HepG2 (cell line): Measurements from ENCODE around the gene KLHDC4. TPM values are rescaled to one million over a fixed set of nuclear protein-coding genes. Genes with fewer than 3 reads are reported as not detected.
A peak's percentile ranks its signal among the peaks of the same experiment; 100 is the strongest.

Source experiments
- CEBPB ChIP-seq: IDR thresholded peaks from 2 replicates; pipeline ENCODE4 v1.6.1; 2011; ENCODE audit warnings: low read depth, low read length, improper control_type of control experiment, borderline replicate concordance
- CENPT ChIP-seq: sonication (generic); formaldehyde crosslinking; IDR thresholded peaks from 2 replicates; pipeline ENCODE4 v1.8.0; 2022; ENCODE audit warnings: low read depth, mild to moderate bottlenecking, moderate library complexity, missing genetic modification reagents
- EHMT2 ChIP-seq: fragments of 200-600 bp; sonication (generic); IDR thresholded peaks from 2 replicates; pipeline ENCODE4 v1.7.0; 2017; ENCODE audit warnings: antibody characterized with exemption, low read depth, low read length, borderline replicate concordance
- GTF2F1 ChIP-seq: fragments of 150-350 bp; IDR thresholded peaks from 2 replicates; pipeline ENCODE4 v1.6.1; 2014; ENCODE audit warnings: low read length
- HMGA1 ChIP-seq: sonication (generic); formaldehyde crosslinking; conservative IDR thresholded peaks from 2 replicates; pipeline ENCODE4 v1.4.0; 2020; ENCODE audit warnings: missing genetic modification reagents
- NFAT5 ChIP-seq: sonication (generic); formaldehyde crosslinking; IDR thresholded peaks from 2 replicates; pipeline ENCODE4 v1.4.0; 2020; ENCODE audit warnings: missing genetic modification reagents
- RERE ChIP-seq: IDR thresholded peaks from 2 replicates; pipeline ENCODE4 v1.6.1; 2016; ENCODE audit warnings: low read depth, missing genetic modification reagents, missing compliant biosample characterization
- SOX13 ChIP-seq, 3 experiments: fragments of 450-650 bp in 1 of 3; sonication (generic) in 1 of 3; formaldehyde crosslinking in 1 of 3; IDR thresholded peaks in 2 of 3; conservative IDR thresholded peaks in 1 of 3; 2 replicates each; pipeline versions ENCODE4 v1.5.0 to v1.6.1; 2016 to 2020; ENCODE audit warnings: antibody characterized with exemption in 1 of 3, mild to moderate bottlenecking in 1 of 3, missing compliant biosample characterization in 1 of 3, missing genetic modification reagents in 1 of 3, moderate library complexity in 1 of 3
- SP4 ChIP-seq: sonication (generic); formaldehyde crosslinking; IDR thresholded peaks from 2 replicates; pipeline ENCODE4 v1.8.1; 2023; ENCODE audit warnings: mild to moderate bottlenecking, missing genetic modification reagents
- TGIF2 ChIP-seq: IDR thresholded peaks from 2 replicates; pipeline ENCODE4 v1.6.1; 2016; ENCODE audit warnings: control low read depth, missing compliant biosample characterization
- ZBTB3 ChIP-seq: sonication (generic); formaldehyde crosslinking; IDR thresholded peaks from 2 replicates; pipeline ENCODE4 v1.4.0; 2020; ENCODE audit warnings: low read depth, mild to moderate bottlenecking, moderate library complexity, missing genetic modification reagents, borderline replicate concordance
- ZBTB7A ChIP-seq: sonication (generic); formaldehyde crosslinking; IDR thresholded peaks from 2 replicates; pipeline ENCODE4 v1.8.0; 2022; ENCODE audit warnings: mild to moderate bottlenecking, missing genetic modification reagents
- ZC3H13 ChIP-seq: sonication (generic); formaldehyde crosslinking; IDR thresholded peaks from 2 replicates; pipeline ENCODE4 v1.8.1; 2023; ENCODE audit warnings: mild to moderate bottlenecking, missing genetic modification reagents, moderate library complexity
- ZNF205 ChIP-seq: IDR thresholded peaks from 2 replicates; pipeline ENCODE4 v1.6.1; 2018; ENCODE audit warnings: missing biosample characterization, missing genetic modification reagents
- ZNF264 ChIP-seq: sonication (generic); formaldehyde crosslinking; IDR thresholded peaks from 2 replicates; pipeline ENCODE4 v1.4.0; 2020; ENCODE audit warnings: missing genetic modification reagents
- ZNF431 ChIP-seq: sonication (generic); formaldehyde crosslinking; IDR thresholded peaks from 2 replicates; pipeline ENCODE4 v1.9.0; 2022; ENCODE audit warnings: missing genetic modification reagents, low read depth, mild to moderate bottlenecking, borderline replicate concordance
- ZNF552 ChIP-seq: sonication (generic); formaldehyde crosslinking; IDR thresholded peaks from 2 replicates; pipeline ENCODE4 v1.9.0; 2022; ENCODE audit warnings: missing genetic modification reagents, mild to moderate bottlenecking, borderline replicate concordance
- ZNF562 ChIP-seq: sonication (generic); formaldehyde crosslinking; IDR thresholded peaks from 2 replicates; pipeline ENCODE4 v1.8.0; 2022; ENCODE audit warnings: missing genetic modification reagents, borderline replicate concordance
- polyA plus RNA-seq, 8 experiments: library from polyadenylated mRNA; depleted of rRNA in 3 of 8; stranded (reverse) in 7 of 8; unstranded in 1 of 8; fragments of >200 nt; fragmentation: Illumina TruSeq in 4 of 8; extraction: Trizol in 4 of 8; gene quantifications; 2 replicates each; pipeline versions ENCODE4 v1.2.1 to v1.2.3, GENCODE V29; 2011 to 2016; ENCODE audit warnings: low read depth in 4 of 8, missing spikeins in 1 of 8, mixed read lengths in 1 of 8; ENCODE audit not compliant: insufficient read depth in 1 of 8
- total RNA-seq, 5 experiments: library from RNA; depleted of rRNA; stranded (reverse); fragments of >200 nt; fragmentation: Illumina TruSeq; extraction: Trizol; gene quantifications; 2 replicates each; pipeline ENCODE4 v1.2.3, GENCODE V29; 2016; ENCODE audit warnings: low read depth in 1 of 5

Gene KLHDC4
- total and polyA plus RNA-seq, 2 of the 13 experiments (the other 11 are each of a cell fraction or from before 2014, with no cell fraction given), result 18.7 to 31.8 TPM

- TF ChIP-seq HMGA1 (CRISPR knock-in tag), result no peak
- TF ChIP-seq RERE (CRISPR knock-in tag), result no peak
- 0 out of 2 replicates have a peak, but pooled peaks have one; percentile 18 for TF ChIP-seq TGIF2 (CRISPR knock-in tag)
- TF ChIP-seq ZNF431 (CRISPR knock-in tag), result peak; percentile 100
- 0 out of 2 replicates have a peak, but pooled peaks have one; percentile 37 for TF ChIP-seq ZC3H13 (CRISPR knock-in tag)
- no peak for TF ChIP-seq ZBTB3 (CRISPR knock-in tag)
- TF ChIP-seq ZNF552 (CRISPR knock-in tag), result peak; percentile 24; the same call in 1 of the 2 replicates
- TF ChIP-seq ZNF562, result no peak
- peak; percentile 85 for TF ChIP-seq CEBPB
- TF ChIP-seq ZNF205, result peak; percentile 71; the same call in 1 of the 2 replicates
- peak; percentile 29; the same call in 1 of the 2 replicates for TF ChIP-seq EHMT2
- TF ChIP-seq SOX13 (IDR thresholded peaks at IDR 0.05), result no peak
- peak in 1 of 2 experiments; percentile 81; a peak in 3 of 4 replicates for TF ChIP-seq SOX13 (CRISPR knock-in tag; conservative IDR thresholded peaks at IDR 0.05 in 1 of 2, IDR thresholded peaks at IDR 0.05 in 1 of 2)
- peak; percentile 86; the same call in 1 of the 2 replicates for TF ChIP-seq ZBTB7A
- no peak for TF ChIP-seq GTF2F1
- TF ChIP-seq SP4 (CRISPR knock-in tag), result peak; percentile 73; the same call in 1 of the 2 replicates
- TF ChIP-seq ZNF264 (CRISPR knock-in tag), result peak; percentile 92; the same call in 1 of the 2 replicates
- TF ChIP-seq NFAT5 (CRISPR knock-in tag), result peak; percentile 31; the same call in 1 of the 2 replicates
- TF ChIP-seq CENPT (CRISPR knock-in tag), result no peak
Measured at GRCh38 chr16:87789437-87790291, 23.9 kb upstream of the KLHDC4 start (continued).
